Lung (tissue), 12 donors: ENCODE data around the gene ASTN2. TPM values are rescaled to one million over a fixed set of nuclear protein-coding genes. Genes with fewer than 3 reads are reported as not detected.

ENCODE experiments used
- ATAC-seq: fragments of 200-7000 bp; cut with Tn5 transposase; one replicate; pipeline ENCODE4 v1.9.1; 2020; ENCODE audit warnings: moderate number of reproducible peaks; ENCODE audit not compliant: insufficient read depth, low FRiP score
- DNase-seq, 3 donors: peaks; one replicate each; pipeline ENCODE4 v3.0.0-alpha.2; 2013 to 2017
- H3K27ac ChIP-seq, 2 donors: one replicate each; pipeline ENCODE4 v1.5.1; 2013; ENCODE audit warnings: mild to moderate bottlenecking in 2 of 2, moderate library complexity in 2 of 2, control low read depth in 1 of 2, inconsistent platforms in 1 of 2, low read depth in 1 of 2, low read length in 1 of 2
- H3K27me3 ChIP-seq, 3 donors: one replicate each; pipeline ENCODE4 v1.5.1; 2013; ENCODE audit warnings: low read length in 2 of 3; ENCODE audit not compliant: control insufficient read depth in 3 of 3, insufficient read depth in 3 of 3
- H3K36me3 ChIP-seq, 4 donors: one replicate each; pipeline ENCODE4 v1.5.1; 2013; ENCODE audit warnings: low read length in 4 of 4, mild to moderate bottlenecking in 1 of 4, moderate library complexity in 1 of 4; ENCODE audit not compliant: control insufficient read depth in 4 of 4, insufficient read depth in 4 of 4
- H3K4me1 ChIP-seq, 5 donors: one replicate each; pipeline ENCODE4 v1.5.1; 2013; ENCODE audit warnings: low read length in 5 of 5, mild to moderate bottlenecking in 2 of 5, moderate library complexity in 1 of 5; ENCODE audit not compliant: control insufficient read depth in 5 of 5, insufficient read depth in 5 of 5
- H3K4me3 ChIP-seq: one replicate; pipeline ENCODE4 v1.5.1; 2013; ENCODE audit warnings: mild to moderate bottlenecking, control low read depth, moderate library complexity
- H3K9ac ChIP-seq, 2 donors: one replicate each; pipeline ENCODE4 v1.5.1; 2013; ENCODE audit warnings: low read length in 2 of 2, control low read depth in 1 of 2; ENCODE audit not compliant: insufficient read depth in 1 of 2
- H3K9me3 ChIP-seq, 4 donors: one replicate each; pipeline ENCODE4 v1.5.1; 2013; ENCODE audit warnings: low read length in 3 of 4, mild to moderate bottlenecking in 1 of 4, moderate library complexity in 1 of 4; ENCODE audit not compliant: control insufficient read depth in 4 of 4, insufficient read depth in 3 of 4
- CTCF ChIP-seq: IDR thresholded peaks from 2 replicates; pipeline ENCODE4 v1.5.1; 2012; ENCODE audit warnings: mild to moderate bottlenecking; ENCODE audit errors: control extremely low read depth, extremely low read depth
- WGBS, 2 donors: extraction: QIAGEN DNeasy Blood & Tissue Kit; methylation state at CpG; one replicate each; pipeline ENCODE4 v1.1.7; 2013; 5-methylcytosine and 5-hydroxymethylcytosine counted together
- polyA plus RNA-seq, 2 donors: library from polyadenylated mRNA; stranded (reverse); fragments of 200-250 nt; gene quantifications; one replicate each; pipeline ENCODE4 v1.2.1, GENCODE V29; 2013
- total RNA-seq, 2 donors: library from RNA; depleted of rRNA in 1 of 2; stranded (reverse); fragments of >200 nt in 1 of 2; gene quantifications; one replicate each; pipeline ENCODE4 v1.2.1, GENCODE V29; 2014 to 2021
- donor health status: control.
- donor health status: control.
- donor health status: Bipolar disorder and iron deficiency.
- donor health status: healthy.
- donor health status: DM: yes; HTN: yes; CAD: no.

The ASTN2 gene
- total and polyA plus RNA-seq, 4 donors, result 1.4 to 7.0 (median 3.3) TPM

DNA sequence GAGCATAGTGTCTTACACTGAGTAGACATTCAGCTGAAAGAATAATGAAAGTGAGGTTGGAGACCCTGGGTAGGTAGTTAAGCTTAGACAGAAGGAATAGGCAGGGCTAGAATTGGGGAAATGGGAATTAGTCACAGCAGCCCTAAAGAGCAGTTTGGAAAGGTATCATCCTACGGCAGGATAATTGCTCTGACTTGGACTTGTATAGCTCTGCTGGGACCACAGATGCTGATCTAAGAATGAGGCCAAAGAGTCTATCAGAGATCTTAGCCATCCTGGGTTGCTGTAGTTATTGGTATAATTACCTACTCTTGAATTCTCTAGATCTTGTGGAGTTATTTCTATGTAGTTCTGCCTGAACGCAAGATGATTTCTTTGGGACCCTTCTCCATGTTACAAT lies 288.0 kb downstream of the ASTN2 start:
- peaks cover 0 to 20% (median 0%) of the 10 kb centered on the region in 5 donors for H3K4me1 ChIP-seq
- H3K36me3 ChIP-seq, result no peaks in the 10 kb centered on the region
- peaks cover 0 to 3% (median 0%) of the 10 kb centered on the region in 4 donors for H3K9me3 ChIP-seq
- WGBS, 2 donors, result 89 to 91% methylated on average over 2 of the region's 2 CpGs
- H3K9ac ChIP-seq, result no peak overlapping the region
- TF ChIP-seq CTCF, result no peak
- ATAC-seq, result no peak
- DNase-seq, result no peak
- H3K27ac ChIP-seq, result no peak overlapping the region
- H3K4me3 ChIP-seq, result no peak overlapping the region
- no peaks in the 10 kb centered on the region for H3K27me3 ChIP-seq

DNA sequence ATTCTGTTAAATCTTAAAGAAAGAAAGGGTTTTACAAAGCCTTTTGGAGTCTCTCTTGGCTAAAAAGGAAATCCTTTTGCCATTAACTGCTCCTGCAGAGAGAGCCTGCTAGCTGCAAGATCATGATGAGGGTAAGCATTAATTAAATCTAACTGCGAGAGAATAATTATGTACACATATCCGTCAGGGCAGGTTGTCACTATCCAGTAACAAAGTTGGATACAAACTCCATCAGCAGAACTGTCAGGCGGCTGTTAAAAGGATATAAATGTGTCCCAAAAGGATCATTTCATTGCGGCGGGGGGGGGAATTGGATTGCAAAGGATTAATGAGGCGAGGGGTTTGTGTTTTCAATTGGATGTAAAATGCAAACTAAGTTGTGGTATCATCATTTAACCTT lies 289.3 kb downstream of the ASTN2 start:
- TF ChIP-seq CTCF, result no peak
- no peaks in the 10 kb centered on the region for H3K27me3 ChIP-seq
- H3K27ac ChIP-seq, result no peak overlapping the region
- ATAC-seq, result no peak
- H3K9me3 ChIP-seq, result peaks cover 0 to 3% (median 0%) of the 10 kb centered on the region in 4 donors
- H3K4me1 ChIP-seq, result peaks cover 0 to 20% (median 0%) of the 10 kb centered on the region in 5 donors
- H3K36me3 ChIP-seq, result no peaks in the 10 kb centered on the region
- H3K4me3 ChIP-seq, result no peak overlapping the region
- no peak for DNase-seq
- 54 to 64% methylated on average over 6 of the region's 6 CpGs for WGBS, 2 donors
- H3K9ac ChIP-seq, result no peak overlapping the region

- peaks cover 0 to 20% (median 0%) of the 10 kb centered on the region in 5 donors for H3K4me1 ChIP-seq
- 83 to 90% methylated on average over 7 of the region's 7 CpGs for WGBS, 2 donors
- no peaks in the 10 kb centered on the region for H3K27me3 ChIP-seq
Measured at GRCh38 chr9:117123729-117124128, 291.1 kb downstream of the ASTN2 start.

More at GRCh38 chr9:117123729-117124128, 291.1 kb downstream of the ASTN2 start:
- no peak overlapping the region for H3K27ac ChIP-seq
- H3K9ac ChIP-seq, result no peak overlapping the region
- H3K4me3 ChIP-seq, result no peak overlapping the region
- no peaks in the 10 kb centered on the region for H3K36me3 ChIP-seq
- TF ChIP-seq CTCF, result no peak
- ATAC-seq, result no peak
- no peak for DNase-seq
- peaks cover 0 to 1% (median 0%) of the 10 kb centered on the region in 4 donors for H3K9me3 ChIP-seq
